SKM-1 (cell line): ENCODE measurements around the gene HOXC10.

Experiments
- DNase-seq: peaks from one replicate; lab custom pipeline; 2025; ENCODE audit not compliant: unreplicated experiment; lab: John Stamatoyannopoulos, UW

HOXC10 gene

GRCh38 chr12:53990311-53991076 lies 5.5 kb downstream of the HOXC10 start:
- DNase-seq = no peak

- DNase-seq = no peak
Observed at GRCh38 chr12:53991077-53991460, 6.1 kb downstream of the HOXC10 start.

- DNase-seq = no peak
Observed at GRCh38 chr12:53992377-53992889, 7.5 kb downstream of the HOXC10 start.

- no peak for DNase-seq
Observed at GRCh38 chr12:53993162-53994008, 8.4 kb downstream of the HOXC10 start.

- DNase-seq = no peak
Observed at GRCh38 chr12:53994009-53994263, 9.0 kb downstream of the HOXC10 start.

- no peak for DNase-seq
Observed at GRCh38 chr12:53994264-53995001, 9.5 kb downstream of the HOXC10 start.

- no peak for DNase-seq
Observed at GRCh38 chr12:53995002-53995377, 10.0 kb downstream of the HOXC10 start.

- DNase-seq = no peak
Observed at GRCh38 chr12:53995378-53996239, 10.7 kb downstream of the HOXC10 start.

GRCh38 chr12:53996240-53997203 lies 11.6 kb downstream of the HOXC10 start:
- DNase-seq = no peak

- no peak for DNase-seq
Observed at GRCh38 chr12:53997204-53998109, 12.5 kb downstream of the HOXC10 start.

- no peak for DNase-seq
Observed at GRCh38 chr12:53998110-53998899, 13.4 kb downstream of the HOXC10 start.

- no peak for DNase-seq
Observed at GRCh38 chr12:53998900-53999236, 13.9 kb downstream of the HOXC10 start.

- no peak for DNase-seq
Observed at GRCh38 chr12:53999559-54000115, 14.7 kb downstream of the HOXC10 start.

- no peak for DNase-seq
Observed at GRCh38 chr12:54000116-54001114, 15.5 kb downstream of the HOXC10 start, which contains the start of gene HOXC9. HOXC9 (plus strand) TSS chr12:54000161; CDS start chr12:54000189, 28 bp downstream.

- DNase-seq = no peak
Observed at GRCh38 chr12:54001283-54002187, 16.6 kb downstream of the HOXC10 start.
